ENCODE measurements around the gene SLC38A9.
A peak's percentile ranks its signal among the peaks of the same experiment; 100 is the strongest.

GRCh38 chr5:55601204-55601618 lies 110.9 kb downstream of the SLC38A9 start:
- peak in 1 of 2 donors; percentile 45 for TF ChIP-seq POLR2A (IDR thresholded peaks at IDR 0.05)
- no peak for TF ChIP-seq CTCF (IDR thresholded peaks at IDR 0.05)

All from heart left ventricle (tissue), 13 donors.